Smooth muscle cell (in vitro differentiated cells): ENCODE results near the gene COL28A1. TPM values are rescaled to one million over a fixed set of nuclear protein-coding genes. Genes with fewer than 3 reads are reported as not detected.

Source experiments
- DNase-seq: peaks from one replicate; lab custom pipeline; 2025; ENCODE audit not compliant: unreplicated experiment; lab: John Stamatoyannopoulos, UW
- H2AFZ ChIP-seq: fragments of 200-600 bp; sonication (generic); 2 replicates; pipeline ENCODE4 v1.6.0; 2016; ENCODE audit warnings: antibody characterized with exemption, low read depth, mild to moderate bottlenecking
- H3F3A ChIP-seq: fragments of 200-600 bp; sonication (generic); 2 replicates; pipeline ENCODE4 v1.6.0; 2017; ENCODE audit warnings: antibody characterized with exemption, low read depth
- H3K27ac ChIP-seq: fragments of 200-600 bp; sonication (generic); 2 replicates; pipeline ENCODE4 v1.5.1; 2016; ENCODE audit warnings: low read depth, mild to moderate bottlenecking
- H3K27me3 ChIP-seq: fragments of 200-600 bp; sonication (generic); 2 replicates; pipeline ENCODE4 v1.6.1; 2016; ENCODE audit warnings: low read depth, mild to moderate bottlenecking
- H3K36me3 ChIP-seq: fragments of 200-600 bp; sonication (generic); 2 replicates; pipeline ENCODE4 v1.5.1; 2016; ENCODE audit warnings: low read depth
- H3K4me1 ChIP-seq: fragments of 200-600 bp; sonication (generic); 2 replicates; pipeline ENCODE4 v1.5.1; 2016; ENCODE audit warnings: low read depth
- H3K4me2 ChIP-seq: fragments of 200-600 bp; sonication (generic); 2 replicates; pipeline ENCODE4 v1.6.0; 2016; ENCODE audit warnings: mild to moderate bottlenecking
- H3K4me3 ChIP-seq: fragments of 200-600 bp; sonication (generic); 2 replicates; pipeline ENCODE4 v1.5.1; 2016; ENCODE audit warnings: mild to moderate bottlenecking
- H3K79me2 ChIP-seq: fragments of 200-600 bp; sonication (generic); 2 replicates; pipeline ENCODE4 v1.6.0; 2016; ENCODE audit warnings: low read depth, mild to moderate bottlenecking
- H3K9ac ChIP-seq: fragments of 200-600 bp; sonication (generic); 2 replicates; pipeline ENCODE4 v1.6.0; 2016; ENCODE audit warnings: low read depth
- H3K9me3 ChIP-seq: fragments of 200-600 bp; sonication (generic); replicated peaks from 2 replicates; pipeline ENCODE4 v1.5.1; 2016; ENCODE audit warnings: low read depth
- H4K20me1 ChIP-seq: fragments of 200-600 bp; sonication (generic); 2 replicates; pipeline ENCODE4 v1.6.0; 2016; ENCODE audit warnings: low read depth
- WGBS: methylation state at CpG from one replicate; pipeline ENCODE4 v1.1.7; 2016; ENCODE audit warnings: low lambda C conversion rate; 5-methylcytosine and 5-hydroxymethylcytosine counted together
- polyA plus RNA-seq: library from polyadenylated mRNA; unstranded; fragments of >200 nt; fragmentation: Nextera tagmentation; extraction: Ambion mirVana; gene quantifications from 2 replicates; pipeline ENCODE4 v1.2.1, GENCODE V29; 2016
- total RNA-seq: library from RNA; depleted of rRNA; stranded (reverse); fragments of >200 nt; gene quantifications from 2 replicates; pipeline ENCODE4 v1.2.3, GENCODE V29; 2014
- TF ChIP-seq, protein P1 (sequence below): fragments of 200-600 bp; sonication (generic); IDR thresholded peaks from 2 replicates; pipeline ENCODE4 v1.5.1; 2017; ENCODE audit warnings: borderline replicate concordance, mild to moderate bottlenecking, antibody characterized with exemption; ENCODE audit not compliant: insufficient read depth, poor library complexity, severe bottlenecking

Gene COL28A1
- total and polyA plus RNA-seq, 2 experiments from 2014 or later: 0.13 TPM; not detected in 1

DNA sequence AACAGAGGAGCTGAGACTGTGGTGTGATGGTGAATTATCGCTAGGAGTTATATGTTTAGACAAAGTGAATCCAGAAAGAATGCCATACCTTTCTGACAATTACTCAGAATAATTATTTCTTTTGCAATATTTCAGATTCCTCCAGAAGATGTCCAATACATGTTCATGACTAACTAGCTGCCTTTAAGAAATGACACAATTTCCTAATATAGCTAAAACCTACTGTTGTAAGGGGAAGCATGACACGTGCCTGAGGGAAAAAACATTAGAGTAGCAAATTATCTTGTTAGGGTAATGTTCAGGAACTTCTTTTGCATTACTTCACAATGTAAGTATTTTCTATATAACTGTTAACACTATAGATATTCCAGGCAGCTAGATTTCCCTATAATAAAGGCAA lies 150.3 kb downstream of the COL28A1 start:
- no peaks in the 10 kb centered on the region for H3K36me3 ChIP-seq
- H3F3A ChIP-seq: no peaks in the 10 kb centered on the region
- H3K27me3 ChIP-seq: no peaks in the 10 kb centered on the region
- H3K4me3 ChIP-seq: no peak overlapping the region
- no peaks in the 10 kb centered on the region for H3K79me2 ChIP-seq
- no peak overlapping the region for H3K9ac ChIP-seq
- H4K20me1 ChIP-seq: no peaks in the 10 kb centered on the region
- 65% methylated on average over 2 of the region's 2 CpGs for WGBS
- no peak overlapping the region for H3K4me2 ChIP-seq
- H3K9me3 ChIP-seq: no peaks in the 10 kb centered on the region
- no peaks in the 10 kb centered on the region for H3K4me1 ChIP-seq
- no peak overlapping the region for H2AFZ ChIP-seq
- H3K27ac ChIP-seq: no peak overlapping the region
- TF ChIP-seq, protein P1, sequence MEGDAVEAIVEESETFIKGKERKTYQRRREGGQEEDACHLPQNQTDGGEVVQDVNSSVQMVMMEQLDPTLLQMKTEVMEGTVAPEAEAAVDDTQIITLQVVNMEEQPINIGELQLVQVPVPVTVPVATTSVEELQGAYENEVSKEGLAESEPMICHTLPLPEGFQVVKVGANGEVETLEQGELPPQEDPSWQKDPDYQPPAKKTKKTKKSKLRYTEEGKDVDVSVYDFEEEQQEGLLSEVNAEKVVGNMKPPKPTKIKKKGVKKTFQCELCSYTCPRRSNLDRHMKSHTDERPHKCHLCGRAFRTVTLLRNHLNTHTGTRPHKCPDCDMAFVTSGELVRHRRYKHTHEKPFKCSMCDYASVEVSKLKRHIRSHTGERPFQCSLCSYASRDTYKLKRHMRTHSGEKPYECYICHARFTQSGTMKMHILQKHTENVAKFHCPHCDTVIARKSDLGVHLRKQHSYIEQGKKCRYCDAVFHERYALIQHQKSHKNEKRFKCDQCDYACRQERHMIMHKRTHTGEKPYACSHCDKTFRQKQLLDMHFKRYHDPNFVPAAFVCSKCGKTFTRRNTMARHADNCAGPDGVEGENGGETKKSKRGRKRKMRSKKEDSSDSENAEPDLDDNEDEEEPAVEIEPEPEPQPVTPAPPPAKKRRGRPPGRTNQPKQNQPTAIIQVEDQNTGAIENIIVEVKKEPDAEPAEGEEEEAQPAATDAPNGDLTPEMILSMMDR: no peak
- no peak for DNase-seq

DNA sequence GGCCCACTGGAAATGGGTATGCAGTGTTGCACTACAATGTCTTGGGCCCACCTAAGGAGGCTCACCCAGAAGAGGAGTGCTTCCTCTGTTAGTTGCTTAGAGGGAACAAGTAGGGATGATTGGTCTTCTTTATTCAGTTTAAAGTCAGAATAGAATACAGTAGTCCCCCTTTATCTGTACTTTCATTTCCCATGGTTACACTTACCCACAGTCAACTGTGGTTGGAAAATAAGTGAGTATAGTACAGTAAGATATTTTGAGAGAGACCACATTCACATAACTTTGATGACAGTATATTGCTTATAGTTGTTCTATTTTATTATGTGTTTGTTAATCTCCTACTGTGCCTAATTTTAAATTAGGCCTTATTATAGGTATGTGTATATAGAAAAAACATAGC lies 151.4 kb downstream of the COL28A1 start:
- Histone ChIP-seq H3K27ac (no peak overlapping the region), H3K36me3 (no peaks in the 10 kb centered on the region), H3K9ac (no peak overlapping the region), H3F3A (no peaks in the 10 kb centered on the region), H3K4me3 (no peak overlapping the region), H3K79me2 (no peaks in the 10 kb centered on the region), H3K27me3 (no peaks in the 10 kb centered on the region), H3K9me3 (no peaks in the 10 kb centered on the region), H2AFZ (no peak overlapping the region), H3K4me2 (no peak overlapping the region), H4K20me1 (no peaks in the 10 kb centered on the region), H3K4me1 (no peaks in the 10 kb centered on the region)
- TF ChIP-seq, protein P1: no peak
- no peak for DNase-seq

DNA sequence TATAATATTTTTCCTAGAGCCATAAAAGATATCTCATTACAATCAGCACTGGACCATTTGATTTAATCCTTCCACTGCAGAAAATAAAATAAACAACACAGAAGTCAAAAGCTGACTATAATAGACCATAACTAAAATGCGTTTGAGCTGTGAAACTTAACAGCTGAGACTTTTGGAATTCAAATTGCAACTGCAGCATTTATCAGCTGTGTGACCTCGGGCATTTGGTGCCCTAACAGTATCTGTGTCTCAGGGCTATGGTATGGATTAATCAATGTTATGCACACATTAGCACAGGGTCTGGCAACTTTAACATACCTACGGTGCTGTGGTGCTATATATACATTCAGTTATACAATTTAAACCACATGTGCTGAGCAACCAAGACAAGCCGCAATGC lies 160.1 kb downstream of the COL28A1 start:
- Histone ChIP-seq H3K4me2 (no peak overlapping the region), H3K9me3 (no peaks in the 10 kb centered on the region), H2AFZ (no peak overlapping the region), H3K4me3 (no peak overlapping the region), H3K4me1 (no peaks in the 10 kb centered on the region), H3F3A (no peaks in the 10 kb centered on the region), H3K27ac (no peak overlapping the region), H3K27me3 (no peaks in the 10 kb centered on the region), H4K20me1 (no peaks in the 10 kb centered on the region), H3K36me3 (no peaks in the 10 kb centered on the region), H3K79me2 (no peaks in the 10 kb centered on the region), H3K9ac (no peak overlapping the region)
- WGBS: 86% methylated on average over 4 of the region's 4 CpGs
- DNase-seq: no peak
- TF ChIP-seq, protein P1: no peak

DNA sequence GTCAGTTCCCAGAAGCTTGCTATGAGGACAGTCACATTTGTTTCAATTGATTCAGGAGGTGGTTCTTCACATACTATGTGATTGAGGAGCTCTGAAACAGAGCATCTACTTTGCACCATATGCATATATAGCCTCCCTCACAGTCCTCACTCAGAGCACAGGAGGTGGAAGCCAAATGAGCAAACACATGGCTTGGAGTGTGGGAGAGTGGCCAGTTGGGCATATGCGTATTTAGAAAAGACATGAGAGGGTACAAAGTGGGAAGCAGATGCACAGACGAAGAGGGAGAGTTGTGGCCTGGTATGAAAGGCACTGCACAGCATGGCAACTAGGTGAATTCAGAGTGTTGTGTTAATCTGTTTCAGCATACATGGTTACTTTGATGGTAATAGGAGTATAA lies 165.6 kb downstream of the COL28A1 start:
- no peak overlapping the region for H2AFZ ChIP-seq
- no peak overlapping the region for H3K27ac ChIP-seq
- H3K4me3 ChIP-seq: no peak overlapping the region
- H3F3A ChIP-seq: no peaks in the 10 kb centered on the region
- no peak overlapping the region for H3K4me2 ChIP-seq
- no peaks in the 10 kb centered on the region for H3K36me3 ChIP-seq
- H3K9ac ChIP-seq: no peak overlapping the region
- H4K20me1 ChIP-seq: no peaks in the 10 kb centered on the region
- no peak for DNase-seq
- H3K79me2 ChIP-seq: no peaks in the 10 kb centered on the region
- no peaks in the 10 kb centered on the region for H3K9me3 ChIP-seq
- TF ChIP-seq, protein P1: no peak
- H3K27me3 ChIP-seq: no peaks in the 10 kb centered on the region
- no peaks in the 10 kb centered on the region for H3K4me1 ChIP-seq
- 97% methylated on average over 2 of the region's 2 CpGs for WGBS
